HepG2 (cell line): Measurements from ENCODE around the gene GSK3A. TPM values are rescaled to one million over a fixed set of nuclear protein-coding genes. Genes with fewer than 3 reads are reported as not detected.
A peak's percentile ranks its signal among the peaks of the same experiment; 100 is the strongest.

Experiments used
- ATAC-seq: fragments of 200-7000 bp; cut with Tn5 transposase; 3 replicates; pipeline ENCODE4 v1.9.1; 2020; ENCODE audit warnings: mild to moderate bottlenecking, moderate library complexity
- BruUV-seq: library from RNA; stranded (reverse); fragments of 400-500 nt; replicated peaks from 2 replicates; lab custom pipeline; 2021; lab: Mats Ljungman, UMichigan
- CTCF ChIA-PET: fragments of 300-600 bp; formaldehyde crosslinking; extraction: SDS; loops from one replicate; lab custom pipeline; 2021; ENCODE audit warnings: low total read pairs, inconsistent platforms, low intra/inter-chr PET ratio; lab: Yijun Ruan, JAX
- POLR2A ChIA-PET: fragments of 350-600 bp; sonication (Branson Sonifier 250); formaldehyde crosslinking; loops from one replicate; lab custom pipeline; 2020; ENCODE audit warnings: antibody characterized with exemption, inconsistent platforms; lab: Yijun Ruan, JAX
- DNase-seq: peaks from one replicate; pipeline ENCODE4 v3.0.0-alpha.2; 2015; ENCODE audit warnings: low spot score
- FAIRE-seq: peaks from 3 replicates; lab custom pipeline; 2011; peaks lifted over from hg19 to GRCh38; lab: Jason Lieb, UNC
- H2AFZ ChIP-seq: one replicate; pipeline ENCODE4 v1.6.1; 2011; ENCODE audit warnings: low read length, inconsistent platforms
- H3K27ac ChIP-seq: fragments of 300-600 bp; 3 replicates; pipeline ENCODE4 v1.8.0; 2011; ENCODE audit warnings: mixed run types, mild to moderate bottlenecking, mixed read lengths, low read length, inconsistent platforms; ENCODE audit not compliant: insufficient read depth; ENCODE audit errors: extremely low read length
- H3K27me3 ChIP-seq, 2 experiments: fragments of 200-600 bp in 1 of 2; 2 replicates in 1 of 2; 3 replicates in 1 of 2; pipeline versions ENCODE4 v1.6.0 to v1.8.0; 2011; ENCODE audit warnings: low read length in 2 of 2, mild to moderate bottlenecking in 2 of 2, moderate library complexity in 2 of 2, inconsistent platforms in 1 of 2; ENCODE audit not compliant: insufficient read depth in 2 of 2, control insufficient read depth in 1 of 2
- H3K36me3 ChIP-seq, 2 experiments: fragments of 200-600 bp in 1 of 2; replicated peaks in 1 of 2; 2 replicates in 1 of 2; 3 replicates in 1 of 2; pipeline versions ENCODE4 v1.5.1 to v1.8.0; 2011; ENCODE audit warnings: low read length in 2 of 2, inconsistent platforms in 1 of 2; ENCODE audit not compliant: insufficient read depth in 2 of 2, control insufficient read depth in 1 of 2
- H3K4me1 ChIP-seq: 2 replicates; pipeline ENCODE4 v1.5.1; 2012; ENCODE audit warnings: low read length, inconsistent platforms; ENCODE audit not compliant: insufficient read depth
- H3K4me2 ChIP-seq: 2 replicates; pipeline ENCODE4 v1.6.0; 2011; ENCODE audit warnings: low read depth, low read length, inconsistent platforms
- H3K4me3 ChIP-seq, 3 experiments: fragments of 200-600 bp in 1 of 3; sonication (generic), shearing (Covaris generic) in 1 of 3; replicated peaks in 1 of 3; 2 replicates each; pipeline ENCODE4 v1.5.1; 2011 to 2016; ENCODE audit warnings: low read length in 3 of 3, inconsistent platforms in 2 of 3, low read depth in 2 of 3, mild to moderate bottlenecking in 2 of 3, control low read depth in 1 of 3, mixed read lengths in 1 of 3; ENCODE audit not compliant: insufficient read depth in 1 of 3
- H3K79me2 ChIP-seq: one replicate; pipeline ENCODE4 v1.6.1; 2011; ENCODE audit warnings: low read length, inconsistent platforms; ENCODE audit not compliant: insufficient read depth
- H3K9ac ChIP-seq: 2 replicates; pipeline ENCODE4 v1.6.0; 2011; ENCODE audit warnings: mild to moderate bottlenecking, low read depth, low read length, inconsistent platforms; ENCODE audit not compliant: insufficient read depth
- H3K9me3 ChIP-seq: 2 replicates; pipeline ENCODE4 v1.5.1; 2012; ENCODE audit warnings: mild to moderate bottlenecking, low read length
- H4K20me1 ChIP-seq: 2 replicates; pipeline ENCODE4 v1.6.0; 2011; ENCODE audit warnings: inconsistent platforms, mild to moderate bottlenecking, low read length, moderate library complexity; ENCODE audit not compliant: insufficient read depth
- AGO2 ChIP-seq: fragments of 200-400 bp; formaldehyde crosslinking; optimal IDR thresholded peaks from 2 replicates; pipeline ENCODE3; 2017; ENCODE audit warnings: mild to moderate bottlenecking, low read depth, low read length, moderate library complexity
- BHLHE40 ChIP-seq: IDR thresholded peaks from 2 replicates; pipeline ENCODE4 v1.6.1; 2011; ENCODE audit warnings: low read length, improper control_type of control experiment
- HOXA7 ChIP-seq: sonication (generic); formaldehyde crosslinking; IDR thresholded peaks from 2 replicates; pipeline ENCODE4 v1.8.1; 2022; ENCODE audit warnings: mild to moderate bottlenecking, missing genetic modification reagents, moderate library complexity
- POLR2A ChIP-seq, 2 experiments: IDR thresholded peaks; 2 replicates each; pipeline ENCODE4 v1.6.1; 2011; ENCODE audit warnings: low read depth in 2 of 2, low read length in 2 of 2, mild to moderate bottlenecking in 1 of 2, moderate library complexity in 1 of 2; ENCODE audit not compliant: insufficient read depth in 1 of 2
- RBM22 ChIP-seq: fragments of 200-400 bp; formaldehyde crosslinking; optimal IDR thresholded peaks from 2 replicates; pipeline ENCODE3; 2017; ENCODE audit warnings: mild to moderate bottlenecking, low read length, moderate library complexity
- ZNF362 ChIP-seq: sonication (generic); formaldehyde crosslinking; IDR thresholded peaks from 2 replicates; pipeline ENCODE4 v1.4.0; 2020; ENCODE audit warnings: missing genetic modification reagents, mild to moderate bottlenecking, borderline replicate concordance
- ZNF589 ChIP-seq: sonication (generic); formaldehyde crosslinking; conservative IDR thresholded peaks from 2 replicates; pipeline ENCODE4 v1.8.0; 2022; ENCODE audit warnings: mild to moderate bottlenecking, moderate library complexity, missing genetic modification reagents
- ZNF674 ChIP-seq: sonication (generic); formaldehyde crosslinking; IDR thresholded peaks from 2 replicates; pipeline ENCODE4 v1.5.0; 2020; ENCODE audit warnings: low read depth, mild to moderate bottlenecking, missing genetic modification reagents
- ZNF709 ChIP-seq: sonication (generic); formaldehyde crosslinking; IDR thresholded peaks from 2 replicates; pipeline ENCODE4 v1.5.0; 2020; ENCODE audit warnings: mild to moderate bottlenecking, missing genetic modification reagents
- ZNF768 ChIP-seq: sonication (generic); formaldehyde crosslinking; IDR thresholded peaks from 2 replicates; pipeline ENCODE4 v1.4.0; 2020; ENCODE audit warnings: missing genetic modification reagents
- WGBS: methylation state at CpG from one replicate; pipeline ENCODE4 v1.1.6; 2017; ENCODE audit warnings: low lambda C conversion rate; 5-methylcytosine and 5-hydroxymethylcytosine counted together
- in situ Hi-C: cut with HindIII; loops from 2 replicates; pipeline ENCODE4 v1.10.0; 2017; ENCODE audit warnings: low pct_unique_long_range_greater_than_20kb; ENCODE audit not compliant: extremely low pct_ligation_motif_present
- intact Hi-C: fragments of 100-400 bp; cut with micrococcal nuclease; formaldehyde crosslinking; loops from one replicate; pipeline ENCODE4 v1.10.0; 2022; ENCODE audit not compliant: unreplicated experiment
- polyA plus RNA-seq, 8 experiments: library from polyadenylated mRNA; depleted of rRNA in 3 of 8; stranded (reverse) in 7 of 8; unstranded in 1 of 8; fragments of >200 nt; fragmentation: Illumina TruSeq in 4 of 8; extraction: Trizol in 4 of 8; gene quantifications; 2 replicates each; pipeline versions ENCODE4 v1.2.1 to v1.2.3, GENCODE V29; 2011 to 2016; ENCODE audit warnings: low read depth in 4 of 8, missing spikeins in 1 of 8, mixed read lengths in 1 of 8; ENCODE audit not compliant: insufficient read depth in 1 of 8
- total RNA-seq, 5 experiments: library from RNA; depleted of rRNA; stranded (reverse); fragments of >200 nt; fragmentation: Illumina TruSeq; extraction: Trizol; gene quantifications; 2 replicates each; pipeline ENCODE4 v1.2.3, GENCODE V29; 2016; ENCODE audit warnings: low read depth in 1 of 5

Gene GSK3A
- total and polyA plus RNA-seq, 2 of the 13 experiments (the other 11 are each of a cell fraction or from before 2014, with no cell fraction given), result 16.9 to 52.5 TPM

- intact Hi-C loops, result no loop called here
- peaks cover 41% of the 10 kb centered on the region for H3K4me1 ChIP-seq
- no peaks in the 10 kb centered on the region for H3K79me2 ChIP-seq
- POLR2A ChIA-PET, result interaction anchor here (4.0 kb wide), 1 partner anchor 11 kb away, joined by 21 read pairs; the partner anchor contains the start of gene GSK3A
- 100% methylated on average over 10 of the region's 10 CpGs for WGBS
- no peaks in the 10 kb centered on the region for H4K20me1 ChIP-seq
- no peak overlapping the region for H3K9ac ChIP-seq
- DNase-seq (no peak), FAIRE-seq (no peak), ATAC-seq (no peak)
- no peak overlapping the region for H3K4me2 ChIP-seq
- H3K36me3 ChIP-seq, result peaks cover 24 to 65% of the 10 kb centered on the region in 2 experiments; a peak in 4 of 5 replicates
- no peak for TF ChIP-seq BHLHE40
- TF ChIP-seq ZNF362 (CRISPR knock-in tag), result no peak
- TF ChIP-seq RBM22, result peak; percentile 45
- TF ChIP-seq POLR2A (IDR thresholded peaks at IDR 0.05; ENCODE audit: insufficient read depth in 1 of 2, low read depth in 2 of 2, low read length in 2 of 2), result 0 out of 4 replicates have a peak, but pooled peaks of 1 of the 2 experiments have one; percentile 4
- TF ChIP-seq ZNF709 (CRISPR knock-in tag), result no peak
- no peak for TF ChIP-seq ZNF768 (CRISPR knock-in tag)
- TF ChIP-seq HOXA7 (CRISPR knock-in tag), result no peak
- peak; percentile 69 for TF ChIP-seq AGO2
- no peak for TF ChIP-seq ZNF589 (CRISPR knock-in tag)
- no peak for TF ChIP-seq ZNF674 (CRISPR knock-in tag)
- CTCF ChIA-PET, result no interaction called here
- H3K9me3 ChIP-seq, result no peaks in the 10 kb centered on the region
- no peak overlapping the region for H2AFZ ChIP-seq
- in situ Hi-C loops, result no loop called here
- H3K27ac ChIP-seq, result no peak overlapping the region
- no peak overlapping the region for H3K4me3 ChIP-seq
- H3K27me3 ChIP-seq, result no peaks in the 10 kb centered on the region
- no TSS peak for BruUV-seq
These were observed 10.0 kb downstream of the GSK3A start for GRCh38 chr19:42232435-42232834.
